GM18951 (cell line): ENCODE data around the gene KRTAP17-1.

Source experiments
- POLR2A ChIP-seq: IDR thresholded peaks from 4 replicates; pipeline ENCODE4 v1.6.1; 2011; ENCODE audit warnings: mild to moderate bottlenecking; ENCODE audit not compliant: insufficient read length, insufficient read depth; ENCODE audit errors: extremely low read depth
- in situ Hi-C: fragments of 300-500 bp; cut with MboI; formaldehyde crosslinking; loops from one replicate; pipeline ENCODE4 v1.12.0; 2022; ENCODE audit warnings: low sequenced_read_pairs, mixed read lengths, inconsistent platforms; ENCODE audit not compliant: unreplicated experiment

KRTAP17-1 gene

GRCh38 chr17:41326173-41327145, 10.9 kb upstream of the KRTAP17-1 start:
- in situ Hi-C loops: no loop called here
- TF ChIP-seq POLR2A: no peak

GRCh38 chr17:41325611-41326010, 10.1 kb upstream of the KRTAP17-1 start:
- no peak for TF ChIP-seq POLR2A
- in situ Hi-C loops: no loop called here

GRCh38 chr17:41325126-41325525, 9.6 kb upstream of the KRTAP17-1 start:
- no peak for TF ChIP-seq POLR2A
- in situ Hi-C loops: no loop called here

GRCh38 chr17:41324180-41325075, 8.9 kb upstream of the KRTAP17-1 start:
- in situ Hi-C loops: no loop called here
- no peak for TF ChIP-seq POLR2A

- no peak for TF ChIP-seq POLR2A
- in situ Hi-C loops: no loop called here
Observed at GRCh38 chr17:41322903-41323895, 7.7 kb upstream of the KRTAP17-1 start.

GRCh38 chr17:41322094-41322902, 6.8 kb upstream of the KRTAP17-1 start:
- in situ Hi-C loops: no loop called here
- TF ChIP-seq POLR2A: no peak

- in situ Hi-C loops: no loop called here
- TF ChIP-seq POLR2A: no peak
Observed at GRCh38 chr17:41318231-41318630, 2.7 kb upstream of the KRTAP17-1 start.

- TF ChIP-seq POLR2A: no peak
- in situ Hi-C loops: no loop called here
Observed at GRCh38 chr17:41315814-41316445, 420 bp upstream of the KRTAP17-1 start.

GRCh38 chr17:41311111-41311510, 4.4 kb downstream of the KRTAP17-1 start:
- no peak for TF ChIP-seq POLR2A
- in situ Hi-C loops: no loop called here

- in situ Hi-C loops: no loop called here
- TF ChIP-seq POLR2A: no peak
Observed at GRCh38 chr17:41308918-41309359, 6.6 kb downstream of the KRTAP17-1 start, which contains the start of gene KRTAP16-1. TSS of gene KRTAP16-1 (minus strand) at chr17:41309309. CDS start at chr17:41309253, 56 bp downstream.
